Naive B cell (primary cell): Measurements from ENCODE around the gene FKBP10. TPM values are rescaled to one million over a fixed set of nuclear protein-coding genes. Genes with fewer than 3 reads are reported as not detected.

Experiments
- ATAC-seq, 2 donors: fragments of 150-1000 bp; cut with Tn5 transposase; 2 replicates each; pipeline ENCODE4 v1.10.0; 2021; ENCODE audit warnings: low read depth in 2 of 2, mild to moderate bottlenecking in 2 of 2, moderate library complexity in 2 of 2
- DNase-seq: peaks from one replicate; pipeline ENCODE4 v3.0.0; 2022
- H3K27ac Mint-ChIP-seq, 6 donors: one replicate each; pipeline ENCODE4 v1.8.0; 2020 to 2022; ENCODE audit warnings: mild to moderate bottlenecking in 6 of 6, mixed read lengths in 6 of 6, moderate library complexity in 5 of 6, inconsistent platforms in 2 of 6
- H3K27me3 Mint-ChIP-seq, 3 donors: one replicate each; pipeline ENCODE4 v1.8.0; 2021 to 2022; ENCODE audit warnings: mixed read lengths in 3 of 3, mild to moderate bottlenecking in 1 of 3
- H3K36me3 Mint-ChIP-seq, 2 donors: one replicate each; pipeline ENCODE4 v1.8.0; 2020 to 2022; ENCODE audit warnings: mixed read lengths in 2 of 2, inconsistent platforms in 1 of 2, mild to moderate bottlenecking in 1 of 2
- H3K4me1 Mint-ChIP-seq, 3 donors: one replicate each; pipeline ENCODE4 v1.8.0; 2020 to 2022; ENCODE audit warnings: mixed read lengths in 3 of 3, inconsistent platforms in 1 of 3, mild to moderate bottlenecking in 1 of 3, moderate library complexity in 1 of 3
- H3K4me3 Mint-ChIP-seq, 8 donors: one replicate each; pipeline ENCODE4 v1.8.0; 2020 to 2022; ENCODE audit warnings: mild to moderate bottlenecking in 8 of 8, mixed read lengths in 8 of 8, moderate library complexity in 8 of 8, inconsistent platforms in 2 of 8
- H3K9me3 Mint-ChIP-seq, 7 donors: one replicate each; pipeline ENCODE4 v1.8.0; 2020 to 2022; ENCODE audit warnings: mixed read lengths in 7 of 7, mild to moderate bottlenecking in 5 of 7, inconsistent platforms in 2 of 7, moderate library complexity in 1 of 7
- polyA plus RNA-seq, 6 donors: library from polyadenylated mRNA; unstranded; fragments of 300-500 nt; fragmentation: Illumina TruSeq; gene quantifications; one replicate each; pipeline ENCODE4 v1.2.3, GENCODE V29; 2021; ENCODE audit warnings: low read depth in 6 of 6

The FKBP10 gene
- polyA plus RNA-seq, 6 donors from 2014 or later: not detected

GRCh38 chr17:41803049-41804020 lies 9.5 kb upstream of the FKBP10 start:
- H3K4me3 Mint-ChIP-seq: peak overlapping the region in 4 of 8 donors; percentile 23 to 80 (median 66)
- ATAC-seq (peak; percentile 85 to 86), DNase-seq (peak; percentile 45)
- no peaks in the 10 kb centered on the region for H3K9me3 Mint-ChIP-seq
- H3K4me1 Mint-ChIP-seq: peaks cover 10 to 17% (median 16%) of the 10 kb centered on the region in 3 donors
- no peaks in the 10 kb centered on the region for H3K36me3 Mint-ChIP-seq
- peaks cover 0 to 8% (median 7%) of the 10 kb centered on the region in 3 donors for H3K27me3 Mint-ChIP-seq
- peak overlapping the region in 4 of 6 donors; percentile 40 to 89 (median 64) for H3K27ac Mint-ChIP-seq

- no peaks in the 10 kb centered on the region for H3K36me3 Mint-ChIP-seq
- no peak overlapping the region for H3K27ac Mint-ChIP-seq
- H3K27me3 Mint-ChIP-seq: peaks cover 3 to 18% (median 11%) of the 10 kb centered on the region in 3 donors
- ATAC-seq (no peak), DNase-seq (no peak)
- H3K4me1 Mint-ChIP-seq: peaks cover 9 to 17% (median 11%) of the 10 kb centered on the region in 3 donors
- H3K9me3 Mint-ChIP-seq: no peaks in the 10 kb centered on the region
- no peak overlapping the region for H3K4me3 Mint-ChIP-seq
These were observed 5.9 kb upstream of the FKBP10 start for GRCh38 chr17:41806685-41807445.

- Mint-ChIP-seq H3K4me1 (peaks cover 10 to 21% (median 15%) of the 10 kb centered on the region in 3 donors), H3K27ac (no peak overlapping the region), H3K36me3 (no peaks in the 10 kb centered on the region), H3K27me3 (peaks cover 6 to 34% (median 10%) of the 10 kb centered on the region in 3 donors), H3K9me3 (no peaks in the 10 kb centered on the region), H3K4me3 (peak overlapping the region; percentile 45 to 93 (median 76))
- no peak for DNase-seq
- ATAC-seq: peak; percentile 42 to 44
These were observed 1.9 kb upstream of the FKBP10 start for GRCh38 chr17:41810659-41811548.

- DNase-seq (peak; percentile 72), ATAC-seq (peak; percentile 92 to 93)
- Mint-ChIP-seq H3K4me1 (peaks cover 10 to 21% (median 15%) of the 10 kb centered on the region in 3 donors), H3K4me3 (peak within 1 kb of the TSS; percentile 85 to 93 (median 91)), H3K27ac (no peak within 1 kb of the TSS), H3K9me3 (no peaks in the 10 kb centered on the region), H3K36me3 (no peaks in the 10 kb centered on the region), H3K27me3 (peaks cover 6 to 34% (median 10%) of the 10 kb centered on the region in 3 donors)
These were observed 1.0 kb upstream of the FKBP10 start, which contains the start of gene P3H4 for GRCh38 chr17:41811549-41812380. Gene P3H4 (minus strand): TSS chr17:41811949. CDS start chr17:41811915, 34 bp downstream.

- no peak for ATAC-seq
- Mint-ChIP-seq H3K27ac (peak overlapping the region in 1 of 6 donors; percentile 7), H3K4me3 (peak overlapping the region in 7 of 8 donors; percentile 23 to 93 (median 69)), H3K36me3 (no peaks in the 10 kb centered on the region), H3K27me3 (peaks cover 6 to 42% (median 10%) of the 10 kb centered on the region in 3 donors), H3K4me1 (peaks cover 10 to 21% (median 15%) of the 10 kb centered on the region in 3 donors), H3K9me3 (no peaks in the 10 kb centered on the region)
- DNase-seq: no peak
These were observed 412 bp downstream of the FKBP10 start for GRCh38 chr17:41813152-41813680.

- Mint-ChIP-seq H3K27ac (peak overlapping the region in 1 of 6 donors; percentile 7), H3K27me3 (peaks cover 6 to 47% (median 10%) of the 10 kb centered on the region in 3 donors), H3K9me3 (no peaks in the 10 kb centered on the region), H3K4me1 (peaks cover 10 to 21% (median 15%) of the 10 kb centered on the region in 3 donors), H3K36me3 (no peaks in the 10 kb centered on the region), H3K4me3 (peak overlapping the region; percentile 25 to 93 (median 58))
- no peak for ATAC-seq
- no peak for DNase-seq
These were observed 908 bp downstream of the FKBP10 start for GRCh38 chr17:41813699-41814124.

GRCh38 chr17:41814195-41814594 lies 1.4 kb downstream of the FKBP10 start:
- no peak for DNase-seq
- no peak for ATAC-seq
- Mint-ChIP-seq H3K4me3 (peak overlapping the region in 3 of 8 donors; percentile 3 to 93 (median 37)), H3K9me3 (no peaks in the 10 kb centered on the region), H3K27me3 (peaks cover 6 to 46% (median 10%) of the 10 kb centered on the region in 3 donors), H3K4me1 (peaks cover 10 to 21% (median 15%) of the 10 kb centered on the region in 3 donors), H3K36me3 (no peaks in the 10 kb centered on the region), H3K27ac (no peak overlapping the region)

- Mint-ChIP-seq H3K27me3 (peaks cover 0 to 35% (median 3%) of the 10 kb centered on the region in 3 donors), H3K27ac (no peak overlapping the region), H3K36me3 (no peaks in the 10 kb centered on the region), H3K4me3 (no peak overlapping the region), H3K4me1 (peaks cover 4 to 15% (median 12%) of the 10 kb centered on the region in 3 donors), H3K9me3 (no peaks in the 10 kb centered on the region)
- ATAC-seq: no peak
- no peak for DNase-seq
These were observed 4.0 kb downstream of the FKBP10 start for GRCh38 chr17:41816637-41817320.

- peaks cover 0 to 26% (median 3%) of the 10 kb centered on the region in 3 donors for H3K27me3 Mint-ChIP-seq
- peak overlapping the region in 1 of 8 donors; percentile 11 for H3K4me3 Mint-ChIP-seq
- H3K36me3 Mint-ChIP-seq: no peaks in the 10 kb centered on the region
- DNase-seq (no peak), ATAC-seq (no peak)
- H3K27ac Mint-ChIP-seq: no peak overlapping the region
- peaks cover 0 to 5% (median 3%) of the 10 kb centered on the region in 3 donors for H3K4me1 Mint-ChIP-seq
- H3K9me3 Mint-ChIP-seq: no peaks in the 10 kb centered on the region
These were observed 5.2 kb downstream of the FKBP10 start for GRCh38 chr17:41818024-41818423.

- DNase-seq (no peak), ATAC-seq (no peak)
- H3K4me3 Mint-ChIP-seq: no peak overlapping the region
- H3K36me3 Mint-ChIP-seq: no peaks in the 10 kb centered on the region
- H3K27me3 Mint-ChIP-seq: peaks cover 0 to 20% (median 0%) of the 10 kb centered on the region in 3 donors
- no peaks in the 10 kb centered on the region for H3K9me3 Mint-ChIP-seq
- no peaks in the 10 kb centered on the region for H3K4me1 Mint-ChIP-seq
- no peak overlapping the region for H3K27ac Mint-ChIP-seq
These were observed 9.0 kb downstream of the FKBP10 start for GRCh38 chr17:41821776-41822175.
